ENCODE data around the gene SLC51A. TPM values are rescaled to one million over a fixed set of nuclear protein-coding genes. Genes with fewer than 3 reads are reported as not detected.
A peak's percentile ranks its signal among the peaks of the same experiment; 100 is the strongest.

Gene SLC51A
- total and polyA plus RNA-seq, 2 donors (not counting 3 experiments of a cell fraction or from before 2014, with no cell fraction given): not detected

GRCh38 chr3:196192524-196193051 lies 23.7 kb upstream of the SLC51A start:
- Histone ChIP-seq H3K27ac (ENCODE audit: insufficient read depth, low read depth, low read length) (no peak overlapping the region), H3K27me3 (ENCODE audit: control insufficient read depth in 2 of 2, insufficient read depth in 2 of 2, low read length in 2 of 2) (no peaks in the 10 kb centered on the region), H2AFZ (ENCODE audit: low read depth, low read length) (peak overlapping the region; percentile 21), H3K9me3 (replicated peaks; ENCODE audit: control insufficient read depth, insufficient read depth, low read length) (no peaks in the 10 kb centered on the region), H3K4me1 (ENCODE audit: control insufficient read depth, extremely low read depth, insufficient read depth, low read length) (no peaks in the 10 kb centered on the region), H3K9ac (replicated peaks; ENCODE audit: extremely low read depth, insufficient read depth, low read length) (no peak overlapping the region), H3K4me2 (ENCODE audit: insufficient read depth, low read length) (no peak overlapping the region), H4K20me1 (replicated peaks; ENCODE audit: control insufficient read depth, extremely low read depth, insufficient read depth, low read length) (no peaks in the 10 kb centered on the region), H3K9me1 (replicated peaks; ENCODE audit: control insufficient read depth, extremely low read depth, insufficient read depth, low read length) (no peaks in the 10 kb centered on the region), H3K79me2 (ENCODE audit: control insufficient read depth, insufficient read depth, low read length) (no peaks in the 10 kb centered on the region), H3K36me3 (ENCODE audit: control insufficient read depth in 2 of 2, extremely low read depth in 1 of 2, insufficient read depth in 2 of 2, low read length in 2 of 2) (no peaks in the 10 kb centered on the region), H3K4me3 (replicated peaks in 1 of 3; ENCODE audit: insufficient read depth in 1 of 3, low read depth in 1 of 3, low read length in 3 of 3) (no peak overlapping the region)
- dilution Hi-C loops (cut with MboI; ENCODE audit: extremely low pct_ligation_motif_present, low sequenced_read_pairs) (no loop called here), intact Hi-C loops (cut with micrococcal nuclease) (no loop called here)
- TF ChIP-seq POLR2AphosphoS5 (IDR thresholded peaks at IDR 0.05; ENCODE audit: insufficient read depth, low read depth, low read length) (no peak), POLR2A (IDR thresholded peaks at IDR 0.05; ENCODE audit: low read depth, low read length) (no peak), JUN (IDR thresholded peaks at IDR 0.05; ENCODE audit: borderline replicate concordance, insufficient read depth, insufficient read length, low read depth) (no peak), MYC (IDR thresholded peaks at IDR 0.05; ENCODE audit: low read depth, low read length) (no peak), GATA2 (IDR thresholded peaks at IDR 0.05; ENCODE audit: insufficient read depth, insufficient read length, low read depth, low read length) (no peak)
- TF ChIP-seq, protein P1, sequence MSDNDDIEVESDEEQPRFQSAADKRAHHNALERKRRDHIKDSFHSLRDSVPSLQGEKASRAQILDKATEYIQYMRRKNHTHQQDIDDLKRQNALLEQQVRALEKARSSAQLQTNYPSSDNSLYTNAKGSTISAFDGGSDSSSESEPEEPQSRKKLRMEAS (IDR thresholded peaks at IDR 0.05; ENCODE audit: insufficient read depth, insufficient read length): no peak
- DNase-seq (ENCODE audit: low read depth, low spot score) (no peak), FAIRE-seq (no peak)
- BruUV-seq (replicated peaks): no TSS peak
- CTCF ChIA-PET: interaction anchor here (3.1 kb wide), 1 partner anchor 119 kb away, joined by 20 read pairs; no protein-coding TSS in a partner anchor
- POLR2A ChIA-PET: interaction anchor here (0.6 kb wide), 1 partner anchor 31 kb away, joined by 3 read pairs; no protein-coding TSS in a partner anchor

- Histone ChIP-seq H3K4me2 (ENCODE audit: insufficient read depth, low read length) (no peak overlapping the region), H3K27me3 (ENCODE audit: control insufficient read depth in 2 of 2, insufficient read depth in 2 of 2, low read length in 2 of 2) (no peaks in the 10 kb centered on the region), H3K4me1 (ENCODE audit: control insufficient read depth, extremely low read depth, insufficient read depth, low read length) (no peaks in the 10 kb centered on the region), H3K4me3 (replicated peaks in 1 of 3; ENCODE audit: insufficient read depth in 1 of 3, low read depth in 1 of 3, low read length in 3 of 3) (no peak overlapping the region), H2AFZ (ENCODE audit: low read depth, low read length) (no peak overlapping the region), H3K36me3 (ENCODE audit: control insufficient read depth in 2 of 2, extremely low read depth in 1 of 2, insufficient read depth in 2 of 2, low read length in 2 of 2) (no peaks in the 10 kb centered on the region), H3K9ac (replicated peaks; ENCODE audit: extremely low read depth, insufficient read depth, low read length) (no peak overlapping the region), H3K27ac (ENCODE audit: insufficient read depth, low read depth, low read length) (no peak overlapping the region), H3K9me1 (replicated peaks; ENCODE audit: control insufficient read depth, extremely low read depth, insufficient read depth, low read length) (no peaks in the 10 kb centered on the region), H3K9me3 (replicated peaks; ENCODE audit: control insufficient read depth, insufficient read depth, low read length) (no peaks in the 10 kb centered on the region), H3K79me2 (ENCODE audit: control insufficient read depth, insufficient read depth, low read length) (no peaks in the 10 kb centered on the region), H4K20me1 (replicated peaks; ENCODE audit: control insufficient read depth, extremely low read depth, insufficient read depth, low read length) (no peaks in the 10 kb centered on the region)
- no peak for FAIRE-seq
- no peak for TF ChIP-seq FOS (IDR thresholded peaks at IDR 0.05; ENCODE audit: borderline replicate concordance, insufficient read depth, low read length)
- no peak for TF ChIP-seq POLR2A (IDR thresholded peaks at IDR 0.05; ENCODE audit: low read depth, low read length)
- no peak for TF ChIP-seq MYC (IDR thresholded peaks at IDR 0.05; ENCODE audit: low read depth, low read length)
- POLR2A ChIA-PET: interaction anchor here (0.6 kb wide), 1 partner anchor 32 kb away, joined by 3 read pairs; no protein-coding TSS in a partner anchor
- dilution Hi-C loops (cut with MboI; ENCODE audit: extremely low pct_ligation_motif_present, low sequenced_read_pairs) (no loop called here), intact Hi-C loops (cut with micrococcal nuclease) (no loop called here)
- BruUV-seq (replicated peaks): no TSS peak
- CTCF ChIA-PET: interaction anchor here (3.1 kb wide), 1 partner anchor 120 kb away, joined by 20 read pairs; no protein-coding TSS in a partner anchor
- DNase-seq (ENCODE audit: low read depth, low spot score): no peak
These were observed 23.1 kb upstream of the SLC51A start for GRCh38 chr3:196193133-196193735.

Data from endothelial cell of umbilical vein (primary cell).